H1 (cell line): ENCODE results near the gene PGBD5. TPM values are rescaled to one million over a fixed set of nuclear protein-coding genes. Genes with fewer than 3 reads are reported as not detected.

Source experiments
- CTCF ChIA-PET: fragments of 300-600 bp; sonication (Branson Sonifier 250); formaldehyde crosslinking; loops from one replicate; lab custom pipeline; 2021; ENCODE audit not compliant: partially characterized antibody; lab: Charles Lee
- POLR2A ChIA-PET: fragments of 300-600 bp; sonication (Branson Sonifier 250); formaldehyde crosslinking; loops from one replicate; lab custom pipeline; 2021; ENCODE audit warnings: inconsistent platforms; ENCODE audit not compliant: partially characterized antibody; lab: Charles Lee
- DNase-seq, 2 experiments: peaks; one replicate each; pipeline versions ENCODE4 v3.0.0 to v3.0.0-alpha.2; 2010 to 2022; ENCODE audit warnings: low spot score in 2 of 2, low read depth in 1 of 2, mixed read lengths in 1 of 2
- FAIRE-seq: peaks from 2 replicates; lab custom pipeline; 2011; peaks lifted over from hg19 to GRCh38; lab: Jason Lieb, UNC
- H2AFZ ChIP-seq: 2 replicates; pipeline ENCODE4 v1.8.1; 2012; ENCODE audit warnings: low read length, inconsistent platforms
- H2AK5ac ChIP-seq: 2 replicates; pipeline ENCODE4 v1.6.1; 2013; ENCODE audit warnings: low read depth, low read length
- H2BK120ac ChIP-seq: replicated peaks from 2 replicates; pipeline ENCODE3; 2013; ENCODE audit warnings: low read depth, low read length, inconsistent platforms
- H2BK12ac ChIP-seq: 2 replicates; pipeline ENCODE4 v1.6.1; 2013; ENCODE audit warnings: low read depth, low read length
- H2BK15ac ChIP-seq: 2 replicates; pipeline ENCODE4 v1.6.1; 2013; ENCODE audit warnings: low read length
- H2BK20ac ChIP-seq: 2 replicates; pipeline ENCODE4 v1.6.1; 2013; ENCODE audit warnings: low read length
- H2BK5ac ChIP-seq: 2 replicates; pipeline ENCODE4 v1.6.1; 2013; ENCODE audit warnings: low read depth, low read length
- H3K14ac ChIP-seq: 2 replicates; pipeline ENCODE4 v1.6.1; 2013; ENCODE audit warnings: inconsistent platforms; ENCODE audit not compliant: insufficient read length
- H3K18ac ChIP-seq: 2 replicates; pipeline ENCODE4 v1.6.1; 2013; ENCODE audit warnings: low read length; ENCODE audit errors: extremely low read depth
- H3K23ac ChIP-seq: 2 replicates; pipeline ENCODE4 v1.6.1; 2013; ENCODE audit warnings: inconsistent platforms; ENCODE audit not compliant: insufficient read length
- H3K23me2 ChIP-seq: 2 replicates; pipeline ENCODE4 v1.6.1; 2013; ENCODE audit warnings: low read depth, low read length
- H3K27ac ChIP-seq: 2 replicates; pipeline ENCODE4 v1.6.1; 2011; ENCODE audit warnings: low read depth, low read length, inconsistent platforms
- H3K27me3 ChIP-seq, 4 experiments: replicated peaks in 1 of 4; 1 replicate in 1 of 4; 2 replicates in 3 of 4; pipeline versions ENCODE4 v1.6.1 to v1.8.1; 2011 to 2013; ENCODE audit warnings: low read length in 3 of 4, mild to moderate bottlenecking in 3 of 4, inconsistent platforms in 2 of 4, mixed read lengths in 2 of 4, moderate library complexity in 1 of 4; ENCODE audit not compliant: control insufficient read depth in 3 of 4, insufficient read depth in 3 of 4; ENCODE audit errors: extremely low read depth in 1 of 4
- H3K36me3 ChIP-seq, 4 experiments: 2 replicates each; pipeline versions ENCODE4 v1.6.1 to v1.8.1; 2011 to 2013; ENCODE audit warnings: mild to moderate bottlenecking in 4 of 4, low read length in 3 of 4, moderate library complexity in 2 of 4, control low read depth in 1 of 4, inconsistent platforms in 1 of 4; ENCODE audit not compliant: insufficient read depth in 4 of 4, control insufficient read depth in 2 of 4
- H3K4ac ChIP-seq: replicated peaks from 2 replicates; pipeline ENCODE3; 2013; ENCODE audit warnings: low read length, low read depth, mixed read lengths, inconsistent platforms; ENCODE audit not compliant: insufficient read length
- H3K4me1 ChIP-seq, 4 experiments: replicated peaks in 1 of 4; 1 replicate in 1 of 4; 2 replicates in 3 of 4; pipeline versions ENCODE4 v1.6.1 to v1.8.1; 2011 to 2013; ENCODE audit warnings: low read length in 3 of 4, inconsistent platforms in 2 of 4, mixed read lengths in 1 of 4; ENCODE audit not compliant: insufficient read depth in 4 of 4, control insufficient read depth in 3 of 4
- H3K4me2 ChIP-seq, 2 experiments: 2 replicates each; pipeline versions ENCODE4 v1.6.1 to v1.8.1; 2011 to 2013; ENCODE audit warnings: low read depth in 2 of 2, low read length in 2 of 2, control low read depth in 1 of 2, inconsistent platforms in 1 of 2, mild to moderate bottlenecking in 1 of 2; ENCODE audit not compliant: insufficient read depth in 1 of 2
- H3K4me3 ChIP-seq, 4 experiments: fragments of 200-600, 300-600 bp in 1 of 4; sonication (generic), shearing (Covaris generic), sonication (Bioruptor Twin) in 1 of 4; 2 replicates each; pipeline versions ENCODE4 v1.5.1 to v1.8.1; 2011 to 2016; ENCODE audit warnings: low read length in 4 of 4, low read depth in 3 of 4, control low read depth in 2 of 4, inconsistent platforms in 2 of 4, mild to moderate bottlenecking in 2 of 4, mixed read lengths in 1 of 4, moderate library complexity in 1 of 4; ENCODE audit not compliant: insufficient read depth in 2 of 4; ENCODE audit errors: extremely low read depth in 1 of 4
- H3K56ac ChIP-seq: replicated peaks from 2 replicates; pipeline ENCODE3; 2013; ENCODE audit warnings: low read depth, mild to moderate bottlenecking, mixed read lengths, low read length, inconsistent platforms; ENCODE audit not compliant: insufficient read length
- H3K79me1 ChIP-seq: 2 replicates; pipeline ENCODE4 v1.6.1; 2013; ENCODE audit warnings: low read depth, low read length, control low read depth
- H3K79me2 ChIP-seq, 2 experiments: 2 replicates each; pipeline versions ENCODE4 v1.6.1 to v1.8.1; 2012 to 2013; ENCODE audit warnings: low read length in 2 of 2, mild to moderate bottlenecking in 2 of 2, inconsistent platforms in 1 of 2; ENCODE audit not compliant: insufficient read depth in 2 of 2, control insufficient read depth in 1 of 2
- H3K9ac ChIP-seq, 4 experiments: replicated peaks in 1 of 4; 1 replicate in 1 of 4; 2 replicates in 3 of 4; pipeline versions ENCODE4 v1.6.1 to v1.8.1; 2011 to 2013; ENCODE audit warnings: low read depth in 3 of 4, low read length in 3 of 4, control low read depth in 2 of 4, mild to moderate bottlenecking in 2 of 4, moderate library complexity in 2 of 4, inconsistent platforms in 1 of 4; ENCODE audit errors: extremely low read depth in 1 of 4
- H3K9me3 ChIP-seq, 2 experiments: 2 replicates each; pipeline versions ENCODE4 v1.6.1 to v1.8.1; 2012 to 2013; ENCODE audit warnings: mild to moderate bottlenecking in 2 of 2, moderate library complexity in 2 of 2, control low read depth in 1 of 2, inconsistent platforms in 1 of 2, low read depth in 1 of 2, low read length in 1 of 2, mixed read lengths in 1 of 2; ENCODE audit not compliant: insufficient read depth in 2 of 2
- H4K20me1 ChIP-seq, 2 experiments: replicated peaks in 1 of 2; 2 replicates each; pipeline versions ENCODE3 to v1.8.1; 2011 to 2013; ENCODE audit warnings: inconsistent platforms in 2 of 2, low read length in 2 of 2, mild to moderate bottlenecking in 1 of 2; ENCODE audit not compliant: insufficient read depth in 2 of 2, control insufficient read depth in 1 of 2
- H4K5ac ChIP-seq: 2 replicates; pipeline ENCODE4 v1.6.1; 2013; ENCODE audit warnings: low read length, low read depth, mixed read lengths, inconsistent platforms; ENCODE audit not compliant: insufficient read length
- H4K8ac ChIP-seq: 2 replicates; pipeline ENCODE4 v1.8.0; 2013; ENCODE audit warnings: mild to moderate bottlenecking, moderate library complexity, low read length, inconsistent platforms; ENCODE audit not compliant: insufficient read depth; ENCODE audit errors: extremely low read depth
- H4K91ac ChIP-seq: replicated peaks from 2 replicates; pipeline ENCODE3; 2013; ENCODE audit warnings: low read length, mixed read lengths, inconsistent platforms; ENCODE audit not compliant: insufficient read length
- SUZ12 ChIP-seq: fragments of 200-600 bp; sonication (generic); IDR thresholded peaks from 2 replicates; pipeline ENCODE4 v1.6.1; 2012; ENCODE audit warnings: mild to moderate bottlenecking, inconsistent platforms, low read length, moderate library complexity, mixed read lengths
- WGBS, 2 experiments: shearing (Covaris generic) in 1 of 2; methylation state at CpG; one replicate each; pipeline versions ENCODE4 v1.1.6 to v1.1.7; 2013 to 2015; ENCODE audit warnings: low lambda C conversion rate in 2 of 2, mixed read lengths in 2 of 2, inconsistent platforms in 1 of 2, low coverage in 1 of 2, missing lambda C conversion rate in 1 of 2; ENCODE audit not compliant: insufficient replicate concordance in 2 of 2, insufficient coverage in 1 of 2, insufficient read length in 1 of 2; ENCODE audit errors: extremely low coverage in 1 of 2, missing lambda C conversion rate in 1 of 2; 5-methylcytosine and 5-hydroxymethylcytosine counted together
- polyA plus RNA-seq, 7 experiments: library from polyadenylated mRNA; depleted of rRNA in 3 of 7; stranded (reverse) in 5 of 7; unstranded in 2 of 7; fragments of >200 nt in 5 of 7; fragments of 200-250 nt in 2 of 7; gene quantifications; 1 replicate in 5 of 7; 2 replicates in 1 of 7; 4 replicates in 1 of 7; pipeline versions ENCODE4 v1.2.1 to v1.2.3, GENCODE V29; 2011 to 2013; ENCODE audit warnings: missing spikeins in 2 of 7, mixed read lengths in 2 of 7
- total RNA-seq: library from RNA; stranded (reverse); fragmentation: NEBNext Ultra II Directional; extraction: Animal tissue kit (Norgen Biotek cat#: 25700); gene quantifications from 2 replicates; pipeline ENCODE4 v1.2.1, GENCODE V29; 2021

PGBD5 gene
- total and polyA plus RNA-seq, 2 of the 8 experiments (the other 6 are each of a cell fraction or from before 2014, with no cell fraction given) = 16.3 to 18.4 TPM

- FAIRE-seq = no peak
- no peak overlapping the region for H2BK15ac ChIP-seq
- no peak overlapping the region for H2BK120ac ChIP-seq
- H4K91ac ChIP-seq = no peak overlapping the region
- no peak overlapping the region for H3K27ac ChIP-seq
- H3K4me2 ChIP-seq = no peak overlapping the region
- H3K9me3 ChIP-seq = no peaks in the 10 kb centered on the region
- 77% methylated on average over 4 of the region's 4 CpGs; no CpG with 5 or more reads in 1 of the 2 experiments for WGBS, 2 experiments
- H2BK5ac ChIP-seq = no peak overlapping the region
- H3K79me2 ChIP-seq = no peaks in the 10 kb centered on the region
- no peak overlapping the region for H3K18ac ChIP-seq
- no peaks in the 10 kb centered on the region for H3K27me3 ChIP-seq
- peaks cover 0 to 5% of the 10 kb centered on the region in 2 experiments for H4K20me1 ChIP-seq
- H2AFZ ChIP-seq = no peak overlapping the region
- H3K36me3 ChIP-seq = peaks cover 2 to 10% (median 4%) of the 10 kb centered on the region in 4 experiments; a peak in 5 of 8 replicates
- H3K14ac ChIP-seq = no peak overlapping the region
- no peaks in the 10 kb centered on the region for H3K4me1 ChIP-seq
- no peaks in the 10 kb centered on the region for H3K23me2 ChIP-seq
- POLR2A ChIA-PET = no interaction called here
- CTCF ChIA-PET = interaction anchor here (1.2 kb wide), 1 partner anchor 9 kb away, joined by 3 read pairs; no protein-coding TSS in a partner anchor
- no peak overlapping the region for H3K9ac ChIP-seq
- no peak overlapping the region for H4K8ac ChIP-seq
- H3K4me3 ChIP-seq = no peak overlapping the region
- H2BK12ac ChIP-seq = no peak overlapping the region
- no peak overlapping the region for H4K5ac ChIP-seq
- DNase-seq = no peak
- H3K79me1 ChIP-seq = no peaks in the 10 kb centered on the region; the same call in 1 of the 2 replicates
- H3K4ac ChIP-seq = no peak overlapping the region
- no peak overlapping the region for H2AK5ac ChIP-seq
- H3K23ac ChIP-seq = no peak overlapping the region
- H3K56ac ChIP-seq = no peak overlapping the region
- TF ChIP-seq SUZ12 = no peak
- H2BK20ac ChIP-seq = no peak overlapping the region
These were observed 71.0 kb downstream of the PGBD5 start for GRCh38 chr1:230355128-230355527.
